Measurements from ENCODE around the gene PLA2G5.
"Not testable (repeated sequence)": the region's sequence is repeated elsewhere in the genome, so short reads cannot be mapped to it uniquely, and the experiment has no call there.

Gene PLA2G5

GRCh38 chr1:20069874-20070273 is at the start of gene PLA2G5:
PLA2G5 (plus strand) TSS chr1:20070194; CDS start chr1:20084831, 14,637 bp downstream.
- FAIRE-seq (no peak), DNase-seq (ENCODE audit: insufficient read length, low spot score) (no peak)

GRCh38 chr1:20028125-20028524 is 41.9 kb upstream of the PLA2G5 start:
- no peak for FAIRE-seq

More at GRCh38 chr1:20069874-20070273, at the start of gene PLA2G5:
- TF ChIP-seq CTCF (IDR thresholded peaks at IDR 0.05; ENCODE audit: insufficient read depth, missing control alignments) = no peak

GRCh38 chr1:20028726-20029125 is 41.3 kb upstream of the PLA2G5 start:
- no peak for DNase-seq (ENCODE audit: insufficient read length, low spot score)
- no peak for TF ChIP-seq CTCF (IDR thresholded peaks at IDR 0.05; ENCODE audit: insufficient read depth, missing control alignments)
- no peak for FAIRE-seq

More at GRCh38 chr1:20028125-20028524, 41.9 kb upstream of the PLA2G5 start:
- DNase-seq (ENCODE audit: insufficient read length, low spot score) = no peak
- TF ChIP-seq CTCF (IDR thresholded peaks at IDR 0.05; ENCODE audit: insufficient read depth, missing control alignments) = no peak

GRCh38 chr1:20029178-20029912 is 40.6 kb upstream of the PLA2G5 start:
- FAIRE-seq (no peak), DNase-seq (ENCODE audit: insufficient read length, low spot score) (no peak)

GRCh38 chr1:20030436-20031151 is 39.4 kb upstream of the PLA2G5 start:
- DNase-seq (ENCODE audit: insufficient read length, low spot score); FAIRE-seq: not testable (repeated sequence)

More at GRCh38 chr1:20029178-20029912, 40.6 kb upstream of the PLA2G5 start:
- no peak for TF ChIP-seq CTCF (IDR thresholded peaks at IDR 0.05; ENCODE audit: insufficient read depth, missing control alignments)

- no peak for FAIRE-seq
- TF ChIP-seq CTCF (IDR thresholded peaks at IDR 0.05; ENCODE audit: insufficient read depth, missing control alignments) = no peak
- no peak for DNase-seq (ENCODE audit: insufficient read length, low spot score)
Observed at GRCh38 chr1:20031161-20031560, 38.8 kb upstream of the PLA2G5 start.

GRCh38 chr1:20031836-20032235 is 38.2 kb upstream of the PLA2G5 start:
- no peak for DNase-seq (ENCODE audit: insufficient read length, low spot score)
- no peak for TF ChIP-seq CTCF (IDR thresholded peaks at IDR 0.05; ENCODE audit: insufficient read depth, missing control alignments)
- FAIRE-seq = no peak
